K562 (cell line): ENCODE measurements around the gene AMH. TPM values are rescaled to one million over a fixed set of nuclear protein-coding genes. Genes with fewer than 3 reads are reported as not detected.

Experiments
- ATAC-seq: fragments of 200-7000 bp; cut with Tn5 transposase; 3 replicates; pipeline ENCODE4 v1.9.1; 2020; ENCODE audit warnings: moderate library complexity
- BruUV-seq: library from RNA; stranded (reverse); fragments of 400-500 nt; replicated peaks from 2 replicates; lab custom pipeline; 2021; lab: Mats Ljungman, UMichigan
- CTCF ChIA-PET: fragments of 300-600 bp; formaldehyde crosslinking; extraction: SDS; loops from one replicate; lab custom pipeline; 2021; ENCODE audit warnings: low intra/inter-chr PET ratio; lab: Yijun Ruan, JAX
- POLR2A ChIA-PET: fragments of 300-600, 350-650 bp; sonication (Branson Sonifier 250); formaldehyde crosslinking; extraction: SDS; loops from one replicate; lab custom pipeline; 2021; ENCODE audit warnings: antibody characterized with exemption, inconsistent platforms; lab: Yijun Ruan, JAX
- DNase-seq, 4 experiments: peaks; one replicate each; pipeline versions ENCODE4 v3.0.0 to v3.0.0-alpha.2; 2011 to 2018; ENCODE audit warnings: low spot score in 3 of 4, mixed read lengths in 3 of 4; ENCODE audit errors: extremely low read depth in 1 of 4
- FAIRE-seq: peaks from 2 replicates; lab custom pipeline; 2011; peaks lifted over from hg19 to GRCh38; lab: Jason Lieb, UNC
- H2AFZ ChIP-seq: 2 replicates; pipeline ENCODE4 v1.6.0; 2011; ENCODE audit warnings: low read depth, low read length, control low read depth, inconsistent platforms
- H3K27ac ChIP-seq: fragments of 200-600 bp; 3 replicates; pipeline ENCODE4 v1.8.0; 2011; ENCODE audit warnings: low read depth, mild to moderate bottlenecking, control low read depth, inconsistent platforms, low read length, moderate library complexity, mixed read lengths; ENCODE audit errors: extremely low read depth
- H3K27me3 ChIP-seq, 2 experiments: fragments of 300-600 bp in 1 of 2; 2 replicates in 1 of 2; 3 replicates in 1 of 2; pipeline versions ENCODE4 v1.6.0 to v1.8.0; 2011; ENCODE audit warnings: inconsistent platforms in 2 of 2, low read length in 2 of 2, mild to moderate bottlenecking in 1 of 2, mixed read lengths in 1 of 2, moderate library complexity in 1 of 2; ENCODE audit not compliant: control insufficient read depth in 2 of 2, insufficient read depth in 2 of 2
- H3K36me3 ChIP-seq: fragments of 300-600 bp; 3 replicates; pipeline ENCODE4 v1.8.0; 2011; ENCODE audit warnings: mild to moderate bottlenecking, low read length, inconsistent platforms; ENCODE audit not compliant: control insufficient read depth, insufficient read depth
- H3K4me1 ChIP-seq, 2 experiments: fragments of 200-600 bp in 1 of 2; replicated peaks in 1 of 2; 2 replicates in 1 of 2; 3 replicates in 1 of 2; pipeline versions ENCODE4 v1.5.1 to v1.8.0; 2011; ENCODE audit warnings: inconsistent platforms in 2 of 2, low read length in 2 of 2, mild to moderate bottlenecking in 1 of 2, mixed read lengths in 1 of 2, moderate library complexity in 1 of 2; ENCODE audit not compliant: control insufficient read depth in 2 of 2, insufficient read depth in 2 of 2
- H3K4me2 ChIP-seq: 2 replicates; pipeline ENCODE4 v1.6.1; 2011; ENCODE audit warnings: low read length, control low read depth, inconsistent platforms, mixed read lengths; ENCODE audit not compliant: insufficient read depth
- H3K4me3 ChIP-seq: fragments of 200-600 bp; sonication (generic), shearing (Covaris generic); 2 replicates; pipeline ENCODE4 v1.5.1; 2016; ENCODE audit warnings: control low read depth, inconsistent platforms
- H3K79me2 ChIP-seq: fragments of 200-600 bp; 3 replicates; pipeline ENCODE4 v1.8.0; 2011; ENCODE audit warnings: low read length, inconsistent platforms; ENCODE audit not compliant: control insufficient read depth, insufficient read depth
- H3K9ac ChIP-seq, 2 experiments: 2 replicates each; pipeline versions ENCODE4 v1.6.0 to v1.6.1; 2011; ENCODE audit warnings: low read depth in 2 of 2, low read length in 2 of 2, control low read depth in 1 of 2, inconsistent platforms in 1 of 2, mild to moderate bottlenecking in 1 of 2, mixed read lengths in 1 of 2; ENCODE audit not compliant: insufficient read depth in 1 of 2
- H3K9me1 ChIP-seq: one replicate; pipeline ENCODE4 v1.6.0; 2011; ENCODE audit warnings: inconsistent platforms, mild to moderate bottlenecking, low read length, moderate library complexity; ENCODE audit not compliant: control insufficient read depth, insufficient read depth
- H3K9me3 ChIP-seq: replicated peaks from 2 replicates; pipeline ENCODE4 v1.5.1; 2011; ENCODE audit warnings: low read depth, low read length, inconsistent platforms; ENCODE audit not compliant: control insufficient read depth, insufficient read depth
- H4K20me1 ChIP-seq: replicated peaks from 2 replicates; pipeline ENCODE4 v1.6.1; 2011; ENCODE audit warnings: low read length, inconsistent platforms, mixed read lengths; ENCODE audit not compliant: control insufficient read depth, insufficient read depth
- BDP1 ChIP-seq: IDR thresholded peaks from 3 replicates; pipeline ENCODE4 v1.6.1; 2011; ENCODE audit not compliant: insufficient read length, insufficient read depth
- CEBPG ChIP-seq, 3 experiments: fragments of 200-800 bp in 1 of 3; sonication (Bioruptor generic) in 1 of 3; sonication (generic) in 1 of 3; formaldehyde crosslinking in 1 of 3; IDR thresholded peaks in 2 of 3; conservative IDR thresholded peaks in 1 of 3; 2 replicates each; pipeline versions ENCODE4 v1.6.1 to v1.8.0; 2016 to 2022; ENCODE audit warnings: missing compliant biosample characterization in 2 of 3, missing genetic modification characterization in 2 of 3, mild to moderate bottlenecking in 1 of 3, missing genetic modification reagents in 1 of 3
- CHD4 ChIP-seq: fragments of 200-600 bp; sonication (generic); IDR thresholded peaks from 3 replicates; pipeline ENCODE4 v1.6.1; 2012; ENCODE audit warnings: low read depth, mild to moderate bottlenecking, mixed read lengths, low read length, inconsistent platforms; ENCODE audit not compliant: insufficient read depth, insufficient replicate concordance, poor library complexity, severe bottlenecking
- ETV5 ChIP-seq: sonication (generic); formaldehyde crosslinking; IDR thresholded peaks from 2 replicates; pipeline ENCODE4 v1.4.0; 2020; ENCODE audit warnings: low read depth, mild to moderate bottlenecking, missing genetic modification reagents
- POLR2A ChIP-seq: fragments of 450-650 bp; conservative IDR thresholded peaks from 2 replicates; pipeline ENCODE4 v1.6.1; 2016
- PRMT5 ChIP-seq: sonication (generic); formaldehyde crosslinking; IDR thresholded peaks from 2 replicates; pipeline ENCODE4 v1.5.0; 2020; ENCODE audit warnings: missing genetic modification reagents
- PURB ChIP-seq: sonication (generic); formaldehyde crosslinking; IDR thresholded peaks from 2 replicates; pipeline ENCODE4 v1.9.0; 2021; ENCODE audit warnings: low read depth, mild to moderate bottlenecking, missing genetic modification reagents
- RBM25 ChIP-seq: fragments of 200-400 bp; formaldehyde crosslinking; IDR thresholded peaks from 2 replicates; pipeline ENCODE4 v1.6.1; 2018; ENCODE audit warnings: low read length, low read depth, moderate library complexity; ENCODE audit not compliant: severe bottlenecking
- TAF1 ChIP-seq: IDR thresholded peaks from 2 replicates; pipeline ENCODE4 v1.6.1; 2011; ENCODE audit warnings: mild to moderate bottlenecking, low read length, moderate library complexity; ENCODE audit not compliant: insufficient read depth, control insufficient read depth, severe bottlenecking; ENCODE audit errors: extremely low read depth
- TCF15 ChIP-seq: fragments of 250-450 bp; sonication (Bioruptor Pico); IDR thresholded peaks from 2 replicates; pipeline ENCODE4 v1.8.0; 2022; ENCODE audit warnings: moderate library complexity, mild to moderate bottlenecking, inconsistent platforms
- ZFP30 ChIP-seq: fragments of 250-450 bp; sonication (Bioruptor Pico); IDR thresholded peaks from 2 replicates; pipeline ENCODE4 v1.8.0; 2022; ENCODE audit warnings: moderate library complexity, mild to moderate bottlenecking, inconsistent platforms, borderline replicate concordance
- ZNF121 ChIP-seq: sonication (generic); formaldehyde crosslinking; conservative IDR thresholded peaks from 2 replicates; pipeline ENCODE4 v1.8.0; 2022; ENCODE audit warnings: missing genetic modification reagents
- ZNF239 ChIP-seq: fragments of 250-450 bp; sonication (Bioruptor Pico); IDR thresholded peaks from 2 replicates; pipeline ENCODE4 v1.4.0; 2020; ENCODE audit warnings: mild to moderate bottlenecking
- WGBS: fragments of 100-300 bp; shearing (Covaris generic); methylation state at CpG from one replicate; pipeline ENCODE4 v1.1.6; 2016; ENCODE audit warnings: low coverage, mixed read lengths; ENCODE audit not compliant: insufficient coverage; ENCODE audit errors: missing lambda C conversion rate; 5-methylcytosine and 5-hydroxymethylcytosine counted together
- in situ Hi-C: fragments of 300-500 bp; cut with MboI; formaldehyde crosslinking; loops from 4 replicates; pipeline ENCODE4 v1.15.0; 2018; ENCODE audit warnings: inconsistent platforms, mixed read lengths
- intact Hi-C: fragments of 100-400 bp; cut with micrococcal nuclease; formaldehyde crosslinking; loops from 2 replicates; pipeline ENCODE4 v1.14.2; 2022
- polyA plus RNA-seq, 8 experiments: library from polyadenylated mRNA; depleted of rRNA in 4 of 8; stranded (reverse) in 5 of 8; unstranded in 3 of 8; fragments of >200 nt; fragmentation: Nextera tagmentation in 2 of 8; fragmentation: Illumina TruSeq in 1 of 8; extraction: Ambion mirVana in 2 of 8; extraction: Trizol in 1 of 8; gene quantifications; 2 replicates each; pipeline versions ENCODE4 v1.2.1 to v1.2.3, GENCODE V29; 2011 to 2014; ENCODE audit warnings: inconsistent platforms in 1 of 8, missing spikeins in 1 of 8
- total RNA-seq, 7 experiments: library from RNA; depleted of rRNA in 6 of 7; stranded (reverse); fragments of >200 nt in 6 of 7; fragmentation: Illumina TruSeq in 2 of 7; extraction: Trizol in 2 of 7; gene quantifications; 2 replicates each; pipeline versions ENCODE4 v1.2.1 to v1.2.3, GENCODE V29; 2011 to 2021; ENCODE audit warnings: low replicate concordance in 1 of 7
- TF ChIP-seq, protein P1 (sequence below): sonication (generic); formaldehyde crosslinking; IDR thresholded peaks from 2 replicates; pipeline ENCODE4 v1.8.0; 2022; ENCODE audit warnings: mild to moderate bottlenecking, missing genetic modification reagents
- TF ChIP-seq, protein P2 (sequence below): IDR thresholded peaks from 3 replicates; pipeline ENCODE4 v1.6.1; 2011; ENCODE audit warnings: borderline replicate concordance, mild to moderate bottlenecking, moderate library complexity; ENCODE audit not compliant: insufficient read length; ENCODE audit errors: extremely low read depth

AMH gene
- total and polyA plus RNA-seq, 9 of the 15 experiments (the other 6 are each of a cell fraction or from before 2014, with no cell fraction given): 0.29 to 27.4 (median 2.6) TPM; not detected in 2

DNA sequence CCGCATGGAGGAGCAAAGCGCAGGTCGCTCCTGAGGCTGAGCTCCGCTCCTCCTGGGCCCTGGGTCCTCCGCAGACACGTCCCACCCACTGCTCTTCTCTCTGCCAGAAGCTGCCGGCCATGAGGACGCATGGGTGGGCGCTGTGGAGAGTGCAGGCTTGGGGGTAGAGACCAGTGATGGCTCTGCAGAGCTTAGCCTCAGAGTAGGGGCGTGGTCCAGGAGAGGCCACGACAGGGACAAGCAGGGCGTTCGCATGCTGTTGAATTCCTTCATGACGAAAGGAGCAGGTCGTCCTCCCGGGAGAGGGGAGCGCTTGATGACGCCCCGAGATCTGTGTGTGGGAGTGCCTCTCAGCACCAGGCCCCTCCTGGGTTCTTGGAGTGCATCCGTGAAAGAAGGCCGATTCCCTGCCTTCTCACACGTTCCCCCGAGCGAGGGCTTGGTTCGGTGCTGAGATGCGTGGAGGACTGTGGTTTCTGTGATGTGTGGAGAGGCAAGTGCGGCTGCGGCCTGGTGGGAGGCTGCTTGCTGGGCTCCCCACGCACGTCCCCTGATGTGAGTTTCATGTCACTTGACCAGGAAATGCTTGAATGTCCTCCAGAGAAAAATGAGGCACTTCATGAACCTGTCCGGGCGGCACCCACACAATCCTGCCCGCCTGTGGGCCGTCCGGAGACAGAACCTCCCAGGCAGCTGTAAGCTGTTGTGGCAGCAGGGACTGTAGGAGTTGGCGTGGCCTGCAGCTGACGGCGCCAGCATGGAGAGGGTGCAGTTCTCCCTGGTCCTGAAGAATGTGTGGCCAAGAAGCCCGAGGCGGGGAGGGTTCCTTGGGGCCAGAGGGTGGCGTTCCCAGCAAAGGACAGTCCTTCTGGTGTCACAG lies 8.0 kb upstream of the AMH start:
- CTCF ChIA-PET: no interaction called here
- DNase-seq: no peak
- peaks cover 56% of the 10 kb centered on the region for H4K20me1 ChIP-seq
- in situ Hi-C loops: no loop called here
- intact Hi-C loops: no loop called here
- H3K9me1 ChIP-seq: peaks cover 19% of the 10 kb centered on the region
- H3K27ac ChIP-seq: peak overlapping the region; percentile 66; the same call in 1 of the 3 replicates
- peak overlapping the region; percentile 90 to 93; a peak in 3 of 4 replicates for H3K9ac ChIP-seq
- no peak for FAIRE-seq
- peak overlapping the region; percentile 94 for H3K4me2 ChIP-seq
- no peaks in the 10 kb centered on the region for H3K9me3 ChIP-seq
- no peaks in the 10 kb centered on the region for H3K27me3 ChIP-seq
- H3K4me3 ChIP-seq: peak overlapping the region; percentile 97; the same call in 1 of the 2 replicates
- WGBS: 68% methylated on average over 40 of the region's 41 CpGs
- H3K36me3 ChIP-seq: peaks cover 74% of the 10 kb centered on the region; the same call in 2 of the 3 replicates
- H3K79me2 ChIP-seq: peaks cover 77% of the 10 kb centered on the region
- H2AFZ ChIP-seq: no peak overlapping the region
- H3K4me1 ChIP-seq: peaks cover 28 to 60% of the 10 kb centered on the region in 2 experiments
- POLR2A ChIA-PET: interaction anchor here (0.6 to 4.8 kb wide), 6 partner anchors 20 to 394 kb away, joined by 3 to 86 read pairs (median 4); no protein-coding TSS in a partner anchor
- ATAC-seq: no peak
- BruUV-seq: no TSS peak
- TF ChIP-seq CEBPG (CRISPR knock-in tag; IDR thresholded peaks at IDR 0.05) (no peak), CEBPG (tag; conservative IDR thresholded peaks at IDR 0.05 in 1 of 2, IDR thresholded peaks at IDR 0.05 in 1 of 2) (no peak), BDP1 (no peak), RBM25 (no peak), ZFP30 (CRISPR knock-in tag) (no peak), POLR2A (0 out of 2 replicates have a peak, but pooled peaks have one; percentile 11), ZNF239 (no peak), TCF15 (CRISPR knock-in tag) (no peak), CHD4 (no peak), TAF1 (no peak), ETV5 (CRISPR knock-in tag) (no peak), ZNF121 (no peak), PRMT5 (CRISPR knock-in tag) (no peak), PURB (CRISPR knock-in tag) (no peak)
- TF ChIP-seq, protein P1, sequence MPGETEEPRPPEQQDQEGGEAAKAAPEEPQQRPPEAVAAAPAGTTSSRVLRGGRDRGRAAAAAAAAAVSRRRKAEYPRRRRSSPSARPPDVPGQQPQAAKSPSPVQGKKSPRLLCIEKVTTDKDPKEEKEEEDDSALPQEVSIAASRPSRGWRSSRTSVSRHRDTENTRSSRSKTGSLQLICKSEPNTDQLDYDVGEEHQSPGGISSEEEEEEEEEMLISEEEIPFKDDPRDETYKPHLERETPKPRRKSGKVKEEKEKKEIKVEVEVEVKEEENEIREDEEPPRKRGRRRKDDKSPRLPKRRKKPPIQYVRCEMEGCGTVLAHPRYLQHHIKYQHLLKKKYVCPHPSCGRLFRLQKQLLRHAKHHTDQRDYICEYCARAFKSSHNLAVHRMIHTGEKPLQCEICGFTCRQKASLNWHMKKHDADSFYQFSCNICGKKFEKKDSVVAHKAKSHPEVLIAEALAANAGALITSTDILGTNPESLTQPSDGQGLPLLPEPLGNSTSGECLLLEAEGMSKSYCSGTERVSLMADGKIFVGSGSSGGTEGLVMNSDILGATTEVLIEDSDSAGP: 0 out of 2 replicates have a peak, but pooled peaks have one; percentile 2
- TF ChIP-seq, protein P2, sequence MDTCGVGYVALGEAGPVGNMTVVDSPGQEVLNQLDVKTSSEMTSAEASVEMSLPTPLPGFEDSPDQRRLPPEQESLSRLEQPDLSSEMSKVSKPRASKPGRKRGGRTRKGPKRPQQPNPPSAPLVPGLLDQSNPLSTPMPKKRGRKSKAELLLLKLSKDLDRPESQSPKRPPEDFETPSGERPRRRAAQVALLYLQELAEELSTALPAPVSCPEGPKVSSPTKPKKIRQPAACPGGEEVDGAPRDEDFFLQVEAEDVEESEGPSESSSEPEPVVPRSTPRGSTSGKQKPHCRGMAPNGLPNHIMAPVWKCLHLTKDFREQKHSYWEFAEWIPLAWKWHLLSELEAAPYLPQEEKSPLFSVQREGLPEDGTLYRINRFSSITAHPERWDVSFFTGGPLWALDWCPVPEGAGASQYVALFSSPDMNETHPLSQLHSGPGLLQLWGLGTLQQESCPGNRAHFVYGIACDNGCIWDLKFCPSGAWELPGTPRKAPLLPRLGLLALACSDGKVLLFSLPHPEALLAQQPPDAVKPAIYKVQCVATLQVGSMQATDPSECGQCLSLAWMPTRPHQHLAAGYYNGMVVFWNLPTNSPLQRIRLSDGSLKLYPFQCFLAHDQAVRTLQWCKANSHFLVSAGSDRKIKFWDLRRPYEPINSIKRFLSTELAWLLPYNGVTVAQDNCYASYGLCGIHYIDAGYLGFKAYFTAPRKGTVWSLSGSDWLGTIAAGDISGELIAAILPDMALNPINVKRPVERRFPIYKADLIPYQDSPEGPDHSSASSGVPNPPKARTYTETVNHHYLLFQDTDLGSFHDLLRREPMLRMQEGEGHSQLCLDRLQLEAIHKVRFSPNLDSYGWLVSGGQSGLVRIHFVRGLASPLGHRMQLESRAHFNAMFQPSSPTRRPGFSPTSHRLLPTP: no peak
